Right hindlimb (tissue), 1 donor: ENCODE data around the gene DIS3L2.

Experiments used
- DNase-seq: peaks from one replicate; pipeline ENCODE4 v3.0.0-alpha.2; 2018

Gene DIS3L2

DNA sequence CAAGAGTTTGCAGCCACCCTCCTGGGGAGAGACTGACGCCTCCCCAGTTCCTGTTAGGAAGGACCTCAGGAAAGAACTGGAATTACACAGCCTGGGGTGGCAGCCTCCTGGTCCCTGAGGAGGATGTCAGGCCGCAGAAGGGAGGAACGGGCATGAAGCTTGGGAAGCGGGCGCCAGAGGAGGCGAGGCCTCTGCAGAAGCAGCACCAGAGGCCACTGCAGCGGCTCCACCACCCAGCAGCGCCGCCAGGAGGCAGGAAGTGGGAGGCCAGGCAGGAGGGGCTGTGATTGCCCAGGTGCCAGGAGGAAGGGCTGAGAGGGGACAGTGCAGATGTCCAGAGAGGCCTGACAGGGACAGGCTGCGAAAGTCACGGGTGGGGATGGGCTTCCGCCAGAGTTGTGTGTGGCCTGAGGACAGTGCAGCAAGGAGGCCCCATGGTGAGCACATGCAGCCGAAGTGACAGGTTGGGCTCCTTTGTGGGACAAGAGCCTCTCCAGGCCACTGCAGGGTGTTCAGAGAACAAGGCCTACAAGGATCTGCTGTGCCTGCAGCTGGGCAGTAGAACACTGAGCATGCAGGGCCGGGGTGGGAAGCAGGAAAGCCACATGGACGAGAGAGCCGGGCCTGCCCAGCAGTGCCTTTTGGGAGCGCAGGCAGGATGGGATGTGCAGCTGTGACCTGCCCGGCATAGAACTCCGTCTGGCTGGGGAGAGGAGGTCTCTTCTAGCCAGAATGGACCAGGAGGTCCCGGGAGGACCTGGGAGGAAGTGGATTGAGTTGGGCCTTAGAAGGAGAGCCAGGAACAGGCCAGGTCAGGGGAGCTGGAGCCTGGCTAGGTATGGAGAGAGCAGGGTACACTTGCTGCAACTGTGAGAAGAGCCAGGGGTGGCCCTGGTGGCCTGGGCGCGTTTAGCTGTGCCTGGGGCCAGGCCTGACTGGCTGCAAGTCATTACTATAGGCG lies 377.9 kb downstream of the DIS3L2 start:
- DNase-seq = no peak

DNA sequence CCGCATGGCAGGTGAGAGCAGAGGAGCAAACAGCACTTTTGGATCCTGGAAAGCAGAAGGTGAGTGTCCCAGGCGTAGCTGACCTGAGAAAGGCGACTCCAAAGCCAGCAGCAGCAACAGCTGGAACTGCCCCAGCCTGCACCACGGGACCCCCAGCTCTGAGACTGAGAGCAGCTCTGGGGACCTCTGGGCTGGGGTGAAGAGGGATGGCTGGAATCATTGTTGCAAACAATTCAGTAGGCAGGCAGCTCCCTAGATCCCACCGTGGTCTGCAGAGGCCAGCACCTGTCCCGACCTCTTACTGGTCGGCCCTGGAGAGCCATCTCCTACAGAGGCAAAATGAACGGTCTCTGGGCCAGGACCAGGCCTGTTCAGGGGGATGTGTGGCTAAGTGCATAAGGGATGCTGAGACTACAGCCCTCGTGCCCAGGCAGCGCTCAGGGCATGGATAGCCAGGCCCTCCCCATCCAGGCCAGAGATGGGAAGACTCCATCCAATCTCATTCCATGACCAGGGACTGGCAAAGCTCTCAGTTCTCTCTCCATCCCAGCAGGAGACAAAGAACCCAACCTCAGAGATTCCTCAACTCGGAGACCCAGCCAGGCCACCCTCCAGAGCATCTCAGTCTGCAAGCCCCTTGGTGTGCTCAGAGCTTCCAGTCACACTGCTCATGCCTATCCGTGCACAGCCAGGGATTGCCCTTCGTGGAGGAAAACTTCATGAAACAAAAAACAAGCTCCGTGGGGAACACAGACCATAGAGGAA lies 378.8 kb downstream of the DIS3L2 start:
- no peak for DNase-seq

DNA sequence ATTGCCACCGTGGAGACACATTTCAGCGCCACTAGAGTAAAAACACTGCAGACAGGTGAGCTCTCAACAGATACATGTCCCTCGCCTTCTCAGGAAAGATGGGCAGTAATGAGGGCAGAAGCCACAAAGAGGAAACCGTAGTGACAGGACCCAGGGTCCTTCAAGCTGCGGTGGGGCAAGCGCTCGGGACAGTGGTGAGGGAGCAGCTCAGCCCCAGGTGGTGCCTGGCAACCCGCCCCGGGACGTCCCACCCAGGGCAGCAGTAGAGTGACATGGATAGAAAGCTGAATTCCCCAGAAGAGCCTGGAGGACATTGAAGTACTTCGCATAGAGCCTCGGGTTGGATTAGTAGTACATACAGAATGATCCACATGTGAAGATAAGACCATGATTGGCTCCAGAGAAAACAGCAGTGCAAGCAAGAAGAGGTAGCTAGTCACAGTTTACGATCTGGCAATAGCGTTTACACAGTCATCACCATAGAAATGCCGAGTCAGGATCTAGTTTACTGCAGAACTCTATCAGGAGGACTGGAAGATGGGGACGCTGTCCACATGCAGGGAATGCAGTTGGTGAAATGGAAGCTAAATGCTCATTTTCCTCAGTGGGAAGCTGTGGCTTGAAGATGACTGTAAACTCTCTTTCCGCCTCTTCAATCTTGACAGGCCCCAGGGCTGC lies 379.7 kb downstream of the DIS3L2 start:
- no peak for DNase-seq

DNA sequence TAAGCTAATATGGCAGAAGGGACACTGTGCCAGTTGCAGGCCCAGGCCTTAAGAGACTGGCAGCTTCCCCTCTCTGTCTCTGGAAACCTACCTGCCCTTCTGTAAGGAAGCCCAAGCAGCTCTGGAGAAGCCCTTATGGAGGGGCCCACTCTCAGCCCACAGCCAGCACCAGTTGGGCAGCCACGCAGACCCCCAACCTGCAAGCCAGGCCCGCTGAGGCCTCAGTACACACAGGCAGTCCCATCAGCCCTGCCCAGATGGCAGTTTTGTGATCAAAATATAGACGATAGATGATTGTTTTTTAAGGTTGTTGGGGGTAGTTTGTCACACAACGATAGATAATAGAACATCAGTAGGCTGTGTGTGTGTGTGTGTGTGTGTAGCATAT lies 380.2 kb downstream of the DIS3L2 start:
- DNase-seq = no peak

DNA sequence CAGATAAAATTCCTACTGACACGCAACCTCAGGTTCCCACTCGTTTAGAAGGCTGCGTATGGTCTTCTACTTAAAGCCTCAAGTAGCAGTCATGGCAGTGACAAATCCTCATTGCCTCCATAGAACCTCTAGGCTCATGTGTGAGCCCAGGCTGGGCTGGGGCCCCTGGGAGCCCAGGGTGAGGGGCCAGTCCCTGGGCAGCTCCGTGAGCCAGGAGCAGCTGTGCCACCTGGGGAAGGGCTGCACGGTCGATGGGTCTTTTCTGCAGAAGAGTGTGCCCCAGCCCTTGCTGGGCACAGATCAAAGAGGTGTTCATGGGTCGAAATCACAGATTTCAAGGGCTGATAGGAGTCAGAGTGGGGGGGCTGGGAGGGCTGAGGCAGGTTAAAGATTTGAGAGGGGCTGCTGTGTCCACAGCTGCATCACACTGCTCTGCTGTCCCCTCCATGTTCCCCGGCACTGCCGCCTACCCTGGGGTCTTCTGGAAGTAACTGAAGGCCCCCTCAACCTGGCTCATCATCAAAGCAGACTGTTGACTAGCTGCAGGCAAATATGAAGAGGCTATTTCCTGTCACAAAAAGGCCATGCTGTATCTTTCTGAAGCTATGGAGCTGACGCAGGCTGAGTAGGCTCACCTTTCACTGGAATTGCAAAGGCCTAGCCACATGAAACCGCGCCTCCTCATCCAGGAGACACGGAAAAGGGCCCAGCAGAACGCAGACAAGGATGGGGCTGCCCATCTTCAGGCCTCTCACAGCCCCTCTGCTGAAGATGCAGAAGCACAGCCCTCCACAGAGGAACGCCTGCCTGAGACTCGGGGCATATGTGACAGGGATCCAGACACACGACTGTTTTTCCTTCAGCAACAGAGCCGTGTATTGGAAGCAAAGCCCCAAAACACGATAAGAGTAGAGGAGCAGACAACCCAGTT lies 381.4 kb downstream of the DIS3L2 start:
- DNase-seq = no peak

DNA sequence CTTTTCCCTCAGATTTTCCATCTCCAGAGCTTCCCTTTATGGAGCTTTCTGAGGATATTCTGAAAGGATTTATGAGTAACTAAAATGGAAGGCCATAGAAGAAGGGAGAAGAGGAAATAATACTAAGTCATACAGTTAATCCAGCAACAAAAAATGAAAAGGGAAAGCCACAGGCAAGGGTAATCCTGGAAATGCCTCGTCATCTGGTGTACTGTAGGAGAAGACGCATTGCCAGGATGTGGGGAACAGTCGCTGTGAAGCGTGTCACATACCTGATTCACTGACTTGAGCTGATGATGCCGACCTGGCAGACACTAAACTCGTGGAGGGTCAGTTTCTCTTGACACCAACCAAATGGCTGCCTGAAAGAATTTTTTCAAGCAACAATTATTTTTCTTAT lies 382.3 kb downstream of the DIS3L2 start:
- DNase-seq = no peak

DNA sequence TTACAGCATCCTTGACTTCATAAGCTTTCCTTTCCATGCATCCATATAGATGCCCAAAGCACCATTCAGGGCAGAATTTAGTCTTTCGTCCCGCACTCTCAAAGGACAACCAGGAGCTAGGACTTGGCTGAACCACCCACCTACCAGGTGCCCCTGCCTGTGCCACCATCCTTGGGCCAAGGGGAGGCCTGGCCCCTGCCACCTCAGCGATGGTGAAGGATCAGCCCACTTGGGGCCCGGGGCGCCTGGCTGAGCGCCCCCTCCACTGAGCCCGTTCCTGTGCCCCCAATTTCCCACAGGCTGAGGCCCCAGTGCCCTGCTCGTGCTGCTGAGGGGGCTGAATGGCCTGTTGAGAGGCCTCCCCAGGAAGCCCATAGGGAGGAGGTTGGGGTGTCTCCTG lies 383.7 kb downstream of the DIS3L2 start:
- no peak for DNase-seq

DNA sequence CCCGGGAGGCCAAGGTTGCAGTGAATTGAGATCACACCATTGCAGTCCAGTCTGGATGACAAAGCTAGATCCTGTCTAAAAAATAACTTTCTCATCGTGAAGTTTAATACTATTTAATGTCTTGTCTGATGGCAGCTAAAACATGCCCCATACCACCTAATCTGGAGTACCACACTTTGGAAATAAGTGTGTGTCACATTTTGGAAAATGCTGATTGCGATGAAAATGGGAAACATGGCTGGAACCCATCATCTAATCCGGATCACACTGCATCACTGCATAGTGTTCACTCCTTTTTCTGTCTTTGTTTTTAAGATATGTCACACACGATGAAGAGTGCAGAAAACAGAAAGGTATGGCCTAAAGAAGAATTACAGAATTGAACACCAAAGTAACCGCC lies 385.9 kb downstream of the DIS3L2 start:
- DNase-seq = no peak

DNA sequence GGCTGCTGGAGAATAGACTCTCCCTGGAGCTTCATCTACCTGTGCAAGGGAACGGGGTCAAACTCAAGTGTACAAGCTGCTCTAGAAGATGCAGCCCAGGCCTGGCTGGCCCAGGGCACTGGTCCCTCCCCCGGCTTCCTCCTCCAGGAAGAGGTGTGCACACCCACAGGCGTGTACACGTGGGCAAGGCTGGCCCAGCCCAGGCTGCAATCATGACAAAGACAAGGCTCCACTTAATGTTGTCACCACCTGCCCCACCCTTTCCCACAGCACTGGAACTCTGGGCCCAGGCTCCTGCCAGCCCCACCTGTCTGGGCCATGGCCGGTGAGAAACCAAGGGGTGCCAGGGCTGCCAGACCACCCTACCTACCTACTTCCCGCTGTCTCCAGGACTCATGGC lies 387.4 kb downstream of the DIS3L2 start:
- DNase-seq = no peak

DNA sequence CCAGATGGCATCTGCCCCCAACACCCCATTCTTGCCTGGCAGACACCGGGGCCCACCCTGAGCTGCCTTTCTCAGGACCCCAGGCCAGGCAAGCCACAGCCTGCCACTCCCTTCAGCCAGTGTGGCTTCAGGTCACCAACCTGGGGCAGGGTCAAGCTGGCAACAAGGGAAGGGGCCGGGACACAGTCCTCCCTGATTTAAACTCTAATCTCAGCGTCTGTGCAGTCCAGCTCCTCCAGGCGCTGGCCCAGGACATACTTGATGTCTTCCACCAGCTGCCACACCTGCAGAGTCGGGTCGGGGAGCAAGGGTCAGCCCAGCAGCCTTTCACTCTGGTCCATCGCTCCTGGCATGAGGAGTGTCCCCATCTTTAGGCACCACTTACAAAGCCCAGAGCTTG lies 388.0 kb downstream of the DIS3L2 start:
- no peak for DNase-seq

DNA sequence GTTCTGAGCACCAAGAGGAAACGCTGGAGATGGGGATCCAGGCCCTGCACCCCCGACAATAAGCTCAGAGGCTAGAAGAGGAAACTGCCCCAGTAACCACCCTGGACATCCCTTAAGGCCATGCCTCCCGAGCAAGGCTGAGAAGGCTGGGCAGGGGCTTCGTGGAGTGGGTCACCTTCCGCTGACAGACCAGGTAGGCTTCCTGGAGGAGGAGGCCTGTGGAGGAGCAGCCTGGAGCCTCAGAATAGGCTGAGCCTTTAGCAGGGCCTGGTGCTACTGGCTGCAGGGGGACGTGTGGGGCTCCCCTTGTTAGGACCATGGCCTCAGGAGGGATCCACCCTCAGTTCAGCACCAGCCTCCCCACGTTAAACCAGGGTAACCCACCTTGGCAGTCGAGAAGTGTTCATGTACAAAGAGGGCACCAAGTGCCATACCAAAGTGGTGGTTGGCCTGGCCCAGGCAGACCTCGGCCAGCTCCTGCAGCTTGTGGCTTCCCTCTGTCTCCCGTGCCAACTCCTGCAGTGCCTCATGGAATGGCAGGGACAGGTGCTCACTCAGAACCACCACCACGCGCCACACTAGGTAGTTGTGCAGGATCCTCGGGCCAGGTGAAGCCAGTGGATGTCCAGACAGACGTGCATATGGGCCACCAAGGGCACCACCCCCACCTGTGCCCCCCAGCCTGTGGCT lies 388.6 kb downstream of the DIS3L2 start:
- DNase-seq = no peak

DNA sequence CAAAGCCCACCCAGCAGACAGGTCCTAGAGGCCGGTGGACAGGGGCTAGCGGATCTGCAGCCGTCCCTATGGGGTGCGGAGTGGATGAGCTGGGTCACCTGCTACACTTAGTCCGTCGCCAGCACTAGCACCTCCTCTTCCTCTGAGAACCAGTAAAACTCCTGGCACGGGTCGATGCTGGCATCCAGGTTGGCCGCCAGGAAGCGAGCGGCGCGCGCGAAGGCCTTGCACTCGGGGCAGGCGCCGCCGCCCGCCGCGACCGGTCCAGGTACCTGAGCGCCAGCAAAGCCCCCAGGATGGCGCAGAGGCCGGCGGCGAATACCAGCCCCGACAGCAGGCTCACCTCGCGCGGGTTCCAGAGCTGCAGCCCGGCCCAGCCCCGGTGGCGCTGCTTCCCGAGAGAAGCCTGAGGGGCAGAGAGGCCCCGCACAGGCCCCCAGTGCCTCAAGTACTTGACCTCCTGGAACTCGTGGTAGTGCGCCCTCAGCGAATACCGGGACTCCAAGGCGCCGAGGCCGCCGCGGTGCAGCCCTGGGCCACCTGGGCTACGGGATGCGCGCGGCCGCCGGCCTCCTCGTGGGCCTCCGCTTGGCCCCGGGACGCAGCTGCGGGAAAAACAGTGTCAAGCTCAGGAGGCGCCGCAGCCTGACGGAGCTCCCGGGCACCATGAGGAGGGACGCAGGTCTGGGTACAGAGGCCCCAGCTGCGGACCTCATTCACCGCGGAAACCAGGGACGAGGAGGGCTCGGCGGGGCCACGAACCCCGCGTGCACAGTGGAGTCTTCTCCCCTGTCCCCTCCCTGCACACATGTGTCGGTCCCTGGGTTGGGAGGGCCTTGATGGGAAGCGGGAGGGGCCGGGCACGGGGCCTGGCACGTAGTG lies 389.5 kb downstream of the DIS3L2 start:
- DNase-seq = no peak

DNA sequence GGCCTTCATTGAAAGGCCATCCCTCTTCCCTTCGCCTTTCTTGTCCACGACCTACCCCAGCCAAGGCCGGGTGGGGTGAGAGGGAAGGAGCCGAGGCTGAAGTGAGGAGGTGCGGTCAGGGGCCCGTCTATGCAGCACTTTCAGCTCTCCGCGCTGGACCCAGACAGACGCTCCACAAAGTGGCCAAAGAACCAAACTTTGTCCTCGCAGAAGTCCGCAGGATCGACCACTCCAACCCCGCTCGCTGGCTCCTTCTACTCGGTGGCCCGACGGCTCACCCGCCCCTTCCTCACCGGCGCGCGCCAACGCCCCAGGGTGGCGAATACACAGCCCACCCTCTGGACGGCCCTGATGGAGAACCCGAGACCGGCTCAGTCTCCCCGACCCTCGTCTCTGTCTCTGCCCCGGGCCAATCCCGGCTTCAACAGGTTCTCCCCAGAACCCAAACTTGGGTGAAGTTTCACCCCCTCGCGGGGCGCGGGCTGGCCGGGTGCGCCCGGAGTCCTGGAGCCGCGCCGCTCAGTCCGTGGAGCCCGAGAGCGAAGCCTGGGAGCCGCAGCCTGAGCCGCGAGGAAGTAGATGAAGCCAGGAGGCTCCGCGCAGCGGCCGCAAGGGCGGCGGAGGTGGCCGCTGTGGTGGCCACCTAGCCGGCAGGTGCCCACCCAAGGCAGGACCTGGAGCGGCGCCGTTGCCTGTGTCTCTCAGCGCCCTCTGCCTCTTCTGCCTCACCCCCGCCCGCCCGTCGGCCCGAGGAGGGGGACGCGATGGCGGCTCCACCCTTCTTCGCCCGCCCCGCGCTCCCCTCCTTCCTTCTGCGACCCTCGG lies 390.4 kb downstream of the DIS3L2 start:
- no peak for DNase-seq

DNA sequence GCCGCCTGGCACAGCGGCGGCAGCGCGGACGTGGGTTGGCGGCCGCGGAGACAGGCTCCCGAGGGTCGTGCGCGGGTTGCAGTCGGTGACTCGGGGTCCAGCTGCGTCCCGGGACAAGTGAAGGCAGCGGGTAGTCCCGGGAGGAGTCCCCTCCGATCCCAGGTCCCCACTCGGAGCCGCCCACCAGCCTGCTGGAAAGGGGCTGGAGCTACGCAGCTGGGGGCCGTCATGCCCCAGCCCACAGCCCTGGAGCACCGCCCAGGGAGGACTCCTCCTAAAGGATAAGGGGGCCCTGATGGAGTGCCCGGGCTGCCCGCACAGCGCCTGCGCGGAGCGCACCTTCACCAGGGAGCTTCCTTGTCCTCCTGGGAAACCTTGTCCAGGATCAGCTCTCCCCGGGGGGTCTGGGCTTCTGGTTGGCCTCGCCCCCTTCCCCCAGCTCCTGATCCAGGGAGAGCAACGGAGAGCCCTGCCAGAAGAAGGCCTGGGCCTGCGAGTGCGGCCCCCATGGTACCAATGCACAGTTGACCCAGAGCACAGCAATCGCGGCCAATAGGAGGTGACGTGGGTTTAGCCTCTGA lies 391.1 kb downstream of the DIS3L2 start:
- no peak for DNase-seq

DNA sequence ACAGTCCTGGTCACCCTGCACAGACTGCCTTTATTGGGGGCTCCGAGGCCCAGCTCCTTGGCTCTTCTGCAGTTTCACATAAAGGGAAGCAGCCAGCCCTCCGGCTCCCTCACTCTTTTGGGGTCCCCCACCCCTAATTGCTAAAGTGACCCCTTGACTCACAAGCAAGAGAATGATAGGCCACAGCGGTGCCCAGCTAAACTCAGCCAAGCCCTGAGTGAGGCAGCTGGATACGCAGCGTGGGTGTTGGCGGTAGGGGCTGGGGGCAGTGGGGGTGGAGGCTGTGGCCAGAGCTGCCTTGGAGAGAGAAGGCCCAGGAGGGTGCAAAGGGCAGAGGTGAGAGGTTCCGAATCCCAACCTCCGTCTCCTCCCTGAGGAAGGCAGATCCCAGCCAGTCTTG lies 391.6 kb downstream of the DIS3L2 start:
- DNase-seq = no peak

DNA sequence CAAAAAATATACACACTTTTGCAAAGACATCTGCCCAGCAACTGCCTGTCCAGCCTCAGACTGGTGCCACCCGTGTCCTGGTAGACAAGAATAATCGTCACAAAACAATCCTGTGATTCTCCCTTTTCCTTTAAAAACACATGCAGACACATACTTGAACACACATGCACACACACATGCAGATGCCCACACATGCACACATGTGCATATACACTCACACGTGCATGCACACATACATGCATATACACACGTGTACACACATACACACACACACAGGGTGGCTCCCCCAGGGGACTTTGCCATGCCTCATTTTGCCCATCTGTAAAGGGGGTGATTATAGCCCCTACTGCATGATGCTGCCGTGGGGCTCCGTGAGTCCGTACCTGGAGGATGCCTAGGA lies 392.1 kb downstream of the DIS3L2 start:
- no peak for DNase-seq

DNA sequence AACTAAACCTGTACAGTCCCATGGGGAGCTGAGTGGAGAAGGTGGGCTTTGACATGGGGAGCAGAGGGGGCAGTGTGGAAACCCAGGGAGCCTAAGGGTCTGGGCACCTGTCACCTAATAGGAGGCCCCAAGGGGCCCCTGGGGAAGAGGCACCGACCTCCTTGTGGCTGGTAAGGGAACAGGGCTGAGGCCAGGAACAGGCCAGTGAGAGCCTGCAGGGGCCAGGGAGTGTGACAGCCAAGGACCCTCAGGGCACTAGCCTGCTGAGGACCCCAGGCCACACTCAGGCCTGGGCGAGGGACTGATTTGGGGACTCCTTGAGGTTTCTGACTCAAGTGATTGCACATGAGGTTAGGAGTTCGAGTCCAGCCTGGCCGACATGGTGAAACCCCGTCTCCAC lies 392.6 kb downstream of the DIS3L2 start:
- DNase-seq = no peak

DNA sequence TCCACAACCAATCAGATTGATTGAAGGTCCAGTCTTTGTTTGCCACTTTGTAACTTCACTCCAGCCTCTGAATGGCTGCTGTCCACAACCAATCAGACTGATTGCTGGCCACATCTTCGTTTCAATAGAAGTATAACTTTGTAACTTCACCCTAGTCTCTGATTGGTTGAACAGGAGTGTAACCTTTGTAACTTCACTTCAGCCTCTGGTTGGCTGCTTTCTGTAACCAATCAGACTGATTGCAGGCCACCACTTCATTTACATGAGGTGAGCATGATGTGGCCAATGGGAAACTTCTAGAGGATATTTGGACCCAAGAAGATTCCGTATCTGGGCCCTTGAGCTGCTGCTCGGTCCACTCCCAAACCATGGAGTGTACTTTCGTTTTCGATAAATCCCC lies 400.1 kb downstream of the DIS3L2 start:
- no peak for DNase-seq

DNA sequence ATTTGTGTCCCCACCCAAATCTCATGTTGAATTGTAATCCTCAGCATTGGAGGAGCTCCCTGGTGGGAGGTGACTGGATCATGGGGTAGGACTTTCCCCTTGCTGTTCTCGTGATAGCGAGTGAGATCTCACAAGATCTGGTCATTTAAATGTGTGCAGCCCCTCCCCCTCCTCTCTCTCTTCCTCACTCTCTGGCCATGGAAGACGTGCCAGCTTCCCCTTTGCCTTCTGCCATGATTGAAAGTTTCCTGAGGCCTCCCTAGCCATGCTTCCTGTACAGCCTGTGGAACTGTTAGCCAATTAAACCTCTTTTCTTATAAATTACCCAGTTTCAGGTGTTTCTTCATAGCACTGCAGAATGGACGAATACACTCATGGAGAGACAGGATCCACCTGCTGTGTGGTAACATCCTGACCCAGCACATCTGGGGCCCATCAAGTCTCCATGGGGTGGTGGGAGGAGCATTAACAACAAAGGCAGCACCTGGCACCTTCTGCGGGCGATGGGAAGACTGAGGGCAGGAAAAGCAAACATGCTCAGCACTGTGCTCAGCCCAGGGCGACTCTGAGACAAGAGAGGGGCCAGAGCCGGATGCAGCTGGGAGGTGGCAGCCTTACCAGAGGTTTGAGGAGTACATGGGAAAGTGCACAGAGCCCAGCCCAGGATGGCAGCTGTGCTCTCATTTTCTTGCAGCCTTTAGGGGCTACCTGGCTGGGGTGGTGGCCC lies 400.8 kb downstream of the DIS3L2 start:
- DNase-seq = no peak
